Aorta (tissue), 5 donors: ENCODE data around the gene ASB3. TPM values are rescaled to one million over a fixed set of nuclear protein-coding genes. Genes with fewer than 3 reads are reported as not detected.

Experiments
- ATAC-seq: fragments of 200-7000 bp; cut with Tn5 transposase; one replicate; pipeline ENCODE4 v1.9.1; 2022; ENCODE audit warnings: moderate library complexity; ENCODE audit not compliant: low FRiP score
- DNase-seq, 2 donors: peaks; one replicate each; pipeline ENCODE4 v3.0.0-alpha.2; 2020
- H3K27ac ChIP-seq, 2 donors: one replicate each; pipeline ENCODE4 v1.5.1; 2013; ENCODE audit warnings: low read length in 2 of 2, mild to moderate bottlenecking in 2 of 2, moderate library complexity in 2 of 2, control low read depth in 1 of 2, inconsistent platforms in 1 of 2, low read depth in 1 of 2
- H3K27me3 ChIP-seq, 2 donors: one replicate each; pipeline ENCODE4 v1.6.1; 2013; ENCODE audit warnings: control low read depth in 1 of 2, low read length in 1 of 2, mild to moderate bottlenecking in 1 of 2, moderate library complexity in 1 of 2; ENCODE audit not compliant: insufficient read depth in 2 of 2, control insufficient read depth in 1 of 2
- H3K36me3 ChIP-seq, 2 donors: one replicate each; pipeline ENCODE4 v1.6.1; 2013; ENCODE audit warnings: control low read depth in 1 of 2, low read length in 1 of 2, mild to moderate bottlenecking in 1 of 2; ENCODE audit not compliant: insufficient read depth in 2 of 2, control insufficient read depth in 1 of 2
- H3K4me1 ChIP-seq, 2 donors: one replicate each; pipeline ENCODE4 v1.6.1; 2013; ENCODE audit warnings: low read length in 2 of 2, control low read depth in 1 of 2, mild to moderate bottlenecking in 1 of 2, moderate library complexity in 1 of 2; ENCODE audit not compliant: insufficient read depth in 2 of 2, control insufficient read depth in 1 of 2
- H3K4me3 ChIP-seq, 2 donors: one replicate each; pipeline ENCODE4 v1.5.1; 2013; ENCODE audit warnings: low read length in 2 of 2, control low read depth in 1 of 2, mild to moderate bottlenecking in 1 of 2
- H3K9me3 ChIP-seq: one replicate; pipeline ENCODE4 v1.6.1; 2013; ENCODE audit warnings: mild to moderate bottlenecking, low read length; ENCODE audit not compliant: control insufficient read depth
- WGBS, 2 donors: extraction: QIAGEN DNeasy Blood & Tissue Kit; methylation state at CpG; one replicate each; pipeline ENCODE4 v1.1.7; 2013; 5-methylcytosine and 5-hydroxymethylcytosine counted together
- intact Hi-C, 2 donors: fragments of 100-400 bp; cut with DNase I; formaldehyde crosslinking; loops; one replicate each; pipeline versions ENCODE4 v1.14.2 to v1.15.0; 2022
- polyA plus RNA-seq, 2 donors: library from polyadenylated mRNA; stranded (reverse); fragments of 200-250 nt; gene quantifications; one replicate each; pipeline ENCODE4 v1.2.3, GENCODE V29; 2013
- total RNA-seq, 2 donors: library from RNA; stranded (reverse); fragmentation: NEBNext Ultra II Directional; extraction: Animal tissue kit (Norgen Biotek cat#: 25700); gene quantifications; one replicate each; pipeline ENCODE4 v1.2.1, GENCODE V29; 2021
- donor health status: healthy with polysubstance abuse.
- donor health status: Bipolar disorder and iron deficiency.
- donor health status: DM: no; HTN: no; CAD: no.
- donor health status: DM: no; HTN: no; CAD: no.
- donor health status: DM: yes; HTN: yes; CAD: no.

ASB3 gene
- total and polyA plus RNA-seq, 4 donors: 3.6 to 26.7 (median 12.9) TPM

GRCh38 chr2:53636596-53636995 lies 150.2 kb downstream of the ASB3 start:
- Histone ChIP-seq H3K36me3 (no peaks in the 10 kb centered on the region), H3K27me3 (no peaks in the 10 kb centered on the region), H3K4me3 (no peak overlapping the region), H3K27ac (no peak overlapping the region), H3K9me3 (no peaks in the 10 kb centered on the region), H3K4me1 (no peaks in the 10 kb centered on the region)
- no peak for DNase-seq
- WGBS, 2 donors: 25 to 33% methylated on average over 6 of the region's 6 CpGs
- ATAC-seq: no peak
- intact Hi-C loops: no loop called here

GRCh38 chr2:53636109-53636508 lies 150.6 kb downstream of the ASB3 start:
- H3K4me1 ChIP-seq: peaks cover 0 to 2% of the 10 kb centered on the region in 2 donors
- H3K36me3 ChIP-seq: no peaks in the 10 kb centered on the region
- ATAC-seq: no peak
- no peak overlapping the region for H3K27ac ChIP-seq
- no peaks in the 10 kb centered on the region for H3K9me3 ChIP-seq
- no peak overlapping the region for H3K4me3 ChIP-seq
- no peaks in the 10 kb centered on the region for H3K27me3 ChIP-seq
- no peak for DNase-seq
- WGBS, 2 donors: 54 to 65% methylated on average over 4 of the region's 4 CpGs
- intact Hi-C loops: no loop called here

- Histone ChIP-seq H3K4me3 (no peak overlapping the region), H3K9me3 (no peaks in the 10 kb centered on the region), H3K27ac (no peak overlapping the region), H3K4me1 (peaks cover 0 to 2% of the 10 kb centered on the region in 2 donors), H3K27me3 (no peaks in the 10 kb centered on the region), H3K36me3 (no peaks in the 10 kb centered on the region)
- intact Hi-C loops: no loop called here
- ATAC-seq (no peak), DNase-seq (no peak)
- 92 to 96% methylated on average over 3 of the region's 3 CpGs for WGBS, 2 donors
Measured at GRCh38 chr2:53635694-53636093, 151.1 kb downstream of the ASB3 start.

GRCh38 chr2:53633441-53633840 lies 153.3 kb downstream of the ASB3 start:
- no peaks in the 10 kb centered on the region for H3K36me3 ChIP-seq
- no peak for ATAC-seq
- intact Hi-C loops: no loop called here
- no peaks in the 10 kb centered on the region for H3K27me3 ChIP-seq
- DNase-seq: no peak
- 78 to 82% methylated on average over 1 of the region's 1 CpG for WGBS, 2 donors
- no peak overlapping the region for H3K4me3 ChIP-seq
- no peaks in the 10 kb centered on the region for H3K9me3 ChIP-seq
- H3K4me1 ChIP-seq: peaks cover 0 to 2% of the 10 kb centered on the region in 2 donors
- H3K27ac ChIP-seq: no peak overlapping the region

- H3K4me3 ChIP-seq: no peak overlapping the region
- intact Hi-C loops: no loop called here
- no peak for ATAC-seq
- no peak overlapping the region for H3K27ac ChIP-seq
- DNase-seq: no peak
- no peaks in the 10 kb centered on the region for H3K27me3 ChIP-seq
- H3K9me3 ChIP-seq: no peaks in the 10 kb centered on the region
- peaks cover 0 to 2% of the 10 kb centered on the region in 2 donors for H3K4me1 ChIP-seq
- no peaks in the 10 kb centered on the region for H3K36me3 ChIP-seq
- WGBS, 2 donors: 3 to 4% methylated on average over 1 of the region's 1 CpG
Measured at GRCh38 chr2:53632714-53633113, 154.0 kb downstream of the ASB3 start.

- DNase-seq (no peak), ATAC-seq (no peak)
- Histone ChIP-seq H3K27ac (no peak overlapping the region), H3K27me3 (no peaks in the 10 kb centered on the region), H3K4me3 (no peak overlapping the region), H3K36me3 (no peaks in the 10 kb centered on the region), H3K9me3 (no peaks in the 10 kb centered on the region), H3K4me1 (peaks cover 0 to 2% of the 10 kb centered on the region in 2 donors)
- intact Hi-C loops: no loop called here
- 63% methylated on average over 4 of the region's 4 CpGs for WGBS, 2 donors
Measured at GRCh38 chr2:53632126-53632460, 154.7 kb downstream of the ASB3 start.

- Histone ChIP-seq H3K27me3 (no peaks in the 10 kb centered on the region), H3K27ac (no peak overlapping the region), H3K36me3 (no peaks in the 10 kb centered on the region), H3K4me3 (no peak overlapping the region), H3K9me3 (no peaks in the 10 kb centered on the region), H3K4me1 (peaks cover 0 to 2% of the 10 kb centered on the region in 2 donors)
- no peak for ATAC-seq
- 47 to 62% methylated on average over 3 of the region's 3 CpGs for WGBS, 2 donors
- no peak for DNase-seq
- intact Hi-C loops: no loop called here
Measured at GRCh38 chr2:53631313-53632125, 155.2 kb downstream of the ASB3 start.

- no peak for ATAC-seq
- intact Hi-C loops: no loop called here
- no peak overlapping the region for H3K4me3 ChIP-seq
Measured at GRCh38 chr2:53630026-53630606, 156.6 kb downstream of the ASB3 start.

GRCh38 chr2:53629501-53629900 lies 157.3 kb downstream of the ASB3 start:
- intact Hi-C loops: no loop called here
- H3K9me3 ChIP-seq: no peaks in the 10 kb centered on the region
- no peak overlapping the region for H3K27ac ChIP-seq
- 41 to 45% methylated on average over 4 of the region's 4 CpGs for WGBS, 2 donors
- no peaks in the 10 kb centered on the region for H3K36me3 ChIP-seq
- no peak overlapping the region for H3K4me3 ChIP-seq
- DNase-seq: no peak
- no peaks in the 10 kb centered on the region for H3K27me3 ChIP-seq
- H3K4me1 ChIP-seq: peaks cover 0 to 2% of the 10 kb centered on the region in 2 donors
- ATAC-seq: no peak

More at GRCh38 chr2:53630026-53630606, 156.6 kb downstream of the ASB3 start:
- DNase-seq: no peak
- Histone ChIP-seq H3K27me3 (no peaks in the 10 kb centered on the region), H3K36me3 (no peaks in the 10 kb centered on the region), H3K9me3 (no peaks in the 10 kb centered on the region), H3K27ac (no peak overlapping the region), H3K4me1 (peaks cover 0 to 2% of the 10 kb centered on the region in 2 donors)
- WGBS, 2 donors: 86 to 88% methylated on average over 7 of the region's 7 CpGs
